ENCODE data around the gene TMEM221.

TMEM221 gene

GRCh38 chr19:17385878-17386611, 62.4 kb downstream of the TMEM221 start:
- Mint-ChIP-seq H3K9me3 (peaks cover 6% of the 10 kb centered on the region), H3K4me3 (no peak overlapping the region), H3K4me1 (peaks cover 4% of the 10 kb centered on the region), H3K36me3 (ENCODE audit: low read depth) (no peaks in the 10 kb centered on the region), H3K27ac (peak overlapping the region in 1 of 3 experiments; percentile 39), H3K27me3 (ENCODE audit: low read depth) (peaks cover 3% of the 10 kb centered on the region)
- TF ChIP-seq, protein P1, sequence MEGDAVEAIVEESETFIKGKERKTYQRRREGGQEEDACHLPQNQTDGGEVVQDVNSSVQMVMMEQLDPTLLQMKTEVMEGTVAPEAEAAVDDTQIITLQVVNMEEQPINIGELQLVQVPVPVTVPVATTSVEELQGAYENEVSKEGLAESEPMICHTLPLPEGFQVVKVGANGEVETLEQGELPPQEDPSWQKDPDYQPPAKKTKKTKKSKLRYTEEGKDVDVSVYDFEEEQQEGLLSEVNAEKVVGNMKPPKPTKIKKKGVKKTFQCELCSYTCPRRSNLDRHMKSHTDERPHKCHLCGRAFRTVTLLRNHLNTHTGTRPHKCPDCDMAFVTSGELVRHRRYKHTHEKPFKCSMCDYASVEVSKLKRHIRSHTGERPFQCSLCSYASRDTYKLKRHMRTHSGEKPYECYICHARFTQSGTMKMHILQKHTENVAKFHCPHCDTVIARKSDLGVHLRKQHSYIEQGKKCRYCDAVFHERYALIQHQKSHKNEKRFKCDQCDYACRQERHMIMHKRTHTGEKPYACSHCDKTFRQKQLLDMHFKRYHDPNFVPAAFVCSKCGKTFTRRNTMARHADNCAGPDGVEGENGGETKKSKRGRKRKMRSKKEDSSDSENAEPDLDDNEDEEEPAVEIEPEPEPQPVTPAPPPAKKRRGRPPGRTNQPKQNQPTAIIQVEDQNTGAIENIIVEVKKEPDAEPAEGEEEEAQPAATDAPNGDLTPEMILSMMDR (IDR thresholded peaks at IDR 0.05; ENCODE audit: unreplicated experiment in 3 of 3), result peak; percentile 76 to 81 (median 79)

Data from nephron (organoid).